GM10266 (cell line): ENCODE measurements around the gene DCLK1.

Experiments
- DNase-seq: peaks from one replicate; pipeline ENCODE4 v3.0.0; 2012; ENCODE audit errors: extremely low spot score
- CTCF ChIP-seq: IDR thresholded peaks from 2 replicates; pipeline ENCODE4 v1.5.1; 2012; ENCODE audit warnings: mild to moderate bottlenecking, low read depth; ENCODE audit not compliant: control insufficient read depth, insufficient read depth; ENCODE audit errors: missing control alignments

Gene DCLK1

GRCh38 chr13:36051082-36051481, 80.1 kb downstream of the DCLK1 start:
- TF ChIP-seq CTCF = no peak
- no peak for DNase-seq

GRCh38 chr13:36046672-36047071, 84.5 kb downstream of the DCLK1 start:
- no peak for TF ChIP-seq CTCF
- no peak for DNase-seq

- TF ChIP-seq CTCF = no peak
Measured at GRCh38 chr13:36038785-36039555, 92.2 kb downstream of the DCLK1 start.

GRCh38 chr13:36033035-36033434, 98.1 kb downstream of the DCLK1 start:
- no peak for DNase-seq
- no peak for TF ChIP-seq CTCF

More at GRCh38 chr13:36038785-36039555, 92.2 kb downstream of the DCLK1 start:
- no peak for DNase-seq

GRCh38 chr13:36031490-36031889, 99.7 kb downstream of the DCLK1 start:
- no peak for DNase-seq
- TF ChIP-seq CTCF = no peak

GRCh38 chr13:36030670-36031331, 100.4 kb downstream of the DCLK1 start:
- DNase-seq = no peak
- no peak for TF ChIP-seq CTCF

- no peak for TF ChIP-seq CTCF
- no peak for DNase-seq
Measured at GRCh38 chr13:36029166-36029565, 102.0 kb downstream of the DCLK1 start.
